Ovary (tissue), 9 donors: Measurements from ENCODE around the gene ABCF3. TPM values are rescaled to one million over a fixed set of nuclear protein-coding genes. Genes with fewer than 3 reads are reported as not detected.

Experiments
- DNase-seq, 5 donors: peaks; one replicate each; pipeline ENCODE4 v3.0.0-alpha.2; 2019 to 2020
- H3K27ac ChIP-seq, 2 donors: fragments of 200-600 bp; one replicate each; pipeline versions ENCODE4 v1.5.1 to v1.8.0; 2019 to 2022
- H3K27me3 ChIP-seq: fragments of 200-600 bp; one replicate; pipeline ENCODE4 v1.8.0; 2022
- H3K36me3 ChIP-seq: fragments of 200-600 bp; sonication (generic); one replicate; pipeline ENCODE4 v1.5.1; 2019
- H3K4me1 ChIP-seq: one replicate; pipeline ENCODE4 v1.8.1; 2013; ENCODE audit warnings: mild to moderate bottlenecking, moderate library complexity; ENCODE audit not compliant: insufficient read depth
- H3K4me3 ChIP-seq: fragments of 200-600 bp; sonication (generic); one replicate; pipeline ENCODE4 v1.5.1; 2017
- H3K9me3 ChIP-seq, 2 donors: fragments of 200-600 bp in 1 of 2; sonication (generic) in 1 of 2; one replicate each; pipeline versions ENCODE4 v1.5.1 to v1.8.1; 2013 to 2019; ENCODE audit warnings: mild to moderate bottlenecking in 1 of 2, moderate library complexity in 1 of 2
- CTCF ChIP-seq, 3 donors: fragments of 450-650 bp in 2 of 3; fragments of 200-600 bp in 1 of 3; IDR thresholded peaks; one replicate each; pipeline versions ENCODE4 v1.5.1 to v1.8.0; 2016 to 2022; ENCODE audit warnings: antibody characterized with exemption in 3 of 3, mild to moderate bottlenecking in 1 of 3
- EP300 ChIP-seq: sonication (generic); formaldehyde crosslinking; IDR thresholded peaks from one replicate; pipeline ENCODE4 v1.6.1; 2017; ENCODE audit warnings: antibody characterized with exemption
- POLR2A ChIP-seq: fragments of 450-650 bp; IDR thresholded peaks from one replicate; pipeline ENCODE4 v1.6.1; 2017; ENCODE audit warnings: antibody characterized with exemption, mild to moderate bottlenecking, moderate library complexity
- WGBS, 3 donors: extraction: QIAGEN DNeasy Blood & Tissue Kit in 1 of 3; methylation state at CpG; one replicate each; pipeline versions ENCODE4 v1.1.5 to v1.1.7; 2013 to 2017; 5-methylcytosine and 5-hydroxymethylcytosine counted together
- intact Hi-C, 4 donors: fragments of 100-400 bp; cut with DNase I; formaldehyde crosslinking; loops; one replicate each; pipeline versions ENCODE4 v1.11.0 to v1.15.1; 2022 to 2023
- polyA plus RNA-seq, 2 donors: library from polyadenylated mRNA; stranded (reverse); fragments of 200-250 nt in 1 of 2; fragments of 350-450 nt in 1 of 2; fragmentation: Illumina TruSeq in 1 of 2; extraction: RNeasy Lipid Tissue Mini Kit (QIAGEN cat#74804) in 1 of 2; gene quantifications; one replicate each; pipeline ENCODE4 v1.2.3, GENCODE V29; 2013 to 2014
- total RNA-seq, 7 donors: library from RNA; depleted of rRNA in 2 of 7; stranded (reverse); fragments of >200 nt in 2 of 7; fragmentation: NEBNext Ultra II Directional in 3 of 7; extraction: Animal tissue kit (Norgen Biotek cat#: 25700) in 3 of 7; gene quantifications; one replicate each; pipeline versions ENCODE4 v1.1.0 to v1.2.4, GENCODE V29; 2016 to 2023
- donor health status: DM: no; HTN: no; CAD: no; lungs with moderate emphysema.
- donor health status: DM: no; HTN: no; CAD: no.
- donor health status: Bipolar disorder and iron deficiency.
- donor health status: DM: yes; HTN: yes; CAD: no.
- donor health status: DM: no; HTN: no; CAD: no.
- donor health status: DM: yes; HTN: yes; CAD: no.

Gene ABCF3
- total and polyA plus RNA-seq, 9 donors, result 30.2 to 82.0 (median 58.2) TPM

GRCh38 chr3:184237211-184237610 is 51.2 kb downstream of the ABCF3 start:
- Histone ChIP-seq H3K4me1 (peaks cover 7% of the 10 kb centered on the region), H3K9me3 (no peaks in the 10 kb centered on the region), H3K27ac (no peak overlapping the region), H3K36me3 (no peaks in the 10 kb centered on the region), H3K27me3 (no peaks in the 10 kb centered on the region), H3K4me3 (no peak overlapping the region)
- TF ChIP-seq EP300, result no peak
- no peak for TF ChIP-seq CTCF (IDR thresholded peaks at IDR 0.05)
- TF ChIP-seq POLR2A, result no peak
- DNase-seq, result no peak
- intact Hi-C loops, result loop anchor here in 1 of 4 donors (5.0 kb wide), 1 partner anchor 705 kb away; no protein-coding TSS in a partner anchor
- WGBS, 3 donors, result 63 to 74% (median 72%) methylated on average over 7 of the region's 7 CpGs

- DNase-seq, result no peak
- Histone ChIP-seq H3K27ac (no peak overlapping the region), H3K27me3 (no peaks in the 10 kb centered on the region), H3K4me1 (peaks cover 7% of the 10 kb centered on the region), H3K9me3 (no peaks in the 10 kb centered on the region), H3K4me3 (no peak overlapping the region), H3K36me3 (no peaks in the 10 kb centered on the region)
- TF ChIP-seq POLR2A (no peak), EP300 (no peak), CTCF (IDR thresholded peaks at IDR 0.05) (no peak)
- intact Hi-C loops, result loop anchor here in 1 of 4 donors (5.0 kb wide), 1 partner anchor 706 kb away; no protein-coding TSS in a partner anchor
- 14 to 27% (median 17%) methylated on average over 1 of the region's 1 CpG for WGBS, 3 donors
These were observed 51.8 kb downstream of the ABCF3 start for GRCh38 chr3:184237807-184238206.

GRCh38 chr3:184238246-184238818 is 52.3 kb downstream of the ABCF3 start:
- no peak overlapping the region for H3K4me3 ChIP-seq
- TF ChIP-seq CTCF (IDR thresholded peaks at IDR 0.05), result no peak
- no peak for TF ChIP-seq EP300
- no peak for TF ChIP-seq POLR2A
- intact Hi-C loops, result loop anchor here in 1 of 4 donors (5.0 kb wide), 1 partner anchor 706 kb away; no protein-coding TSS in a partner anchor
- H3K4me1 ChIP-seq, result peaks cover 7% of the 10 kb centered on the region
- no peaks in the 10 kb centered on the region for H3K27me3 ChIP-seq
- WGBS, 3 donors, result 77 to 80% (median 78%) methylated on average over 12 to 13 of the region's 13 CpGs
- H3K36me3 ChIP-seq, result no peaks in the 10 kb centered on the region
- H3K9me3 ChIP-seq, result no peaks in the 10 kb centered on the region
- no peak overlapping the region for H3K27ac ChIP-seq
- DNase-seq, result no peak

- no peak overlapping the region for H3K27ac ChIP-seq
- no peaks in the 10 kb centered on the region for H3K27me3 ChIP-seq
- H3K4me3 ChIP-seq, result no peak overlapping the region
- H3K4me1 ChIP-seq, result peaks cover 7% of the 10 kb centered on the region
- H3K9me3 ChIP-seq, result no peaks in the 10 kb centered on the region
- DNase-seq, result no peak
- WGBS, 3 donors, result 77 to 89% (median 87%) methylated on average over 5 to 8 of the region's 8 CpGs
- TF ChIP-seq EP300 (no peak), CTCF (IDR thresholded peaks at IDR 0.05) (no peak)
- no peaks in the 10 kb centered on the region for H3K36me3 ChIP-seq
- intact Hi-C loops, result loop anchor here in 1 of 4 donors (5.0 kb wide), 1 partner anchor 707 kb away; no protein-coding TSS in a partner anchor
These were observed 53.2 kb downstream of the ABCF3 start for GRCh38 chr3:184239221-184239620.
